ENCODE results near the gene TSHZ2.
A peak's percentile ranks its signal among the peaks of the same experiment; 100 is the strongest.

TSHZ2 gene

DNA sequence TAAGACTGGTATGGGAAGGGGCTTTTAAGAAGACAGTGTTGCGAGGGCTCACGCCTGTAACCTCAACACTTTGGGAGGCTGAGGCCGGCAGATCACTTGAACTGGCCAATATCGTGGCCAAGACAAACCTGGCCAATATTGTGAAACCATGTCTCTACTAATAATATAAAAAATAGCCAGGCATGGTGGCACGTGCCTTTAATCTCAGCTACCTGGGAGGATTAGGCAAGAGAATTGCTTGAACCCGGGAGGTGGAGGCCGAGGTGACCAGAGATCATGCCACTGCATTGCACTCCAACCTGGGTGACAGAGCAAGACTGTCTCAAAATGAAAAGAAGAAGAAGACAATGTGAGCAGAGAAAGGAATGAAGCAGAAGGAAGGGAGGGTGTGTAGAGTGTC is 242.2 kb downstream of the TSHZ2 start:
- DNase-seq = no peak

DNA sequence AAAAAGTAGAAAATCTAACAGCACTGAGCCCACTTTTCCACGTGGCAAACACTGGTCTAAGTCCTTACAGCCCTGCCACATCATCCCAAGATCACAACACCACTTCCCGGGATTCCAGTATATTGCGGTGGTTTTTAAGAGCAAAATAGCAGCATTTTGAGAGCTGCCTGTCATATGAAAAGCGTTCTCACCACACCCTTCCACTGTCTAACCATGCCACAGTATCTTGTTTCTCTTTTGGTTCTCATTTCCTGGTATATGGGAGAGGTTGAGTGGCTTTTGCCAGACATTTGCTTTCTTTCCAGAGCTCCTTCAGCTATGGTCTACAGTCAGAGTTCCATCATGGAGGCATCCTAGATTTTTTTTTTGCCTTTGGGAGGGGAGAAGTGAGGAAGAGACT is 243.0 kb downstream of the TSHZ2 start:
- no peak for DNase-seq

DNA sequence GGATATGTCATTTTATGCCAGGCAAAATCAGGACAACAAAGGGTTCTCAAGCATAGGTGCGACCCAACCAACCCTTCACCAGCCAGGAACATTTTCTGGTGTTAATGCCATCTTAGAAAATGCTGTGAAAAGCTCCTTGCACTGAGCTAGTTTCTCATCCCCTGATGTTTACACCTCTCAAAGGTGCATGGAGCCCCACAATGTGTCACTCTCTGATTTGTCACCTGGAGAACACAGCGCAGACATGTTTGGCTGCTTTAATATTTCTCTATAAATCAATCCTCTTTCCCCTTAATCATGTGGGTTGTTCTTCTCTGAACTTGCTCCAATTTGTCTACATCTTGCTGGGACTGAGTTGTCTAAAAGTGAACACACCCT is 244.3 kb downstream of the TSHZ2 start:
- no peak for DNase-seq

DNA sequence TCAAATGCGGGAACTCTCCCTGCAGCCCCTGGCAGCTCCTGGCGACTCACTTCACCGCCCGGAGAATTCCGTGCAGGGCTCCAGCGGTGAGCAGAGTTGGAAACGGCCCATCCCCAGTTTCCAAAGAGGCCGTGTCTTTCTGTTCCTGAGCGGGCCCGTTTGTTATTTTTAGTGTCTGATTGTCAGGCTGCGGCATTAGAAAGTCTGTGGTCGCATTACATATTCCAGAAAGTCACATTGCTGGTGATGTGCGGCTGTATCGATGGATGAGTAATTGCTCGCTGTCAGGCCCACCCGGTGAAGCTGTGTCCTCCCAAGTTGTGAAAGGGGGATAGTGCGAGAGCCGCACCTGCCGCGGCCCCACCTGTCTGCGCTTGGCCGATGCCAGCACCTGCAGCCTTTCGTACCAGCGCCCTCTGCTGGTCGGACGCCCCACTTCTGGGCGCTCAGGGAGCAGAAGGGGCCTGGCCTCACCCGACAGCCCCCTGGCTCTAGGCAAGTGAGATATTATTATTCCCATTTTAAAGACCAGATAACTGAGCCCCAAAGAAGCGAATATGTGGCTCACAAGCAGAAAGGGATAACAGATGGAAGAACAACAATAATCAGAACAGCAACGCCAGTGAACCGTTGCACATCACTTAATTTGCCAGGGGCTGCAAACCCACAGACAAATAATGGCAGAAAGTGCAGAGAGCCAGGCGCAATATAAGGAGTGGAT is 244.9 kb downstream of the TSHZ2 start:
- peak; percentile 50 for DNase-seq

DNA sequence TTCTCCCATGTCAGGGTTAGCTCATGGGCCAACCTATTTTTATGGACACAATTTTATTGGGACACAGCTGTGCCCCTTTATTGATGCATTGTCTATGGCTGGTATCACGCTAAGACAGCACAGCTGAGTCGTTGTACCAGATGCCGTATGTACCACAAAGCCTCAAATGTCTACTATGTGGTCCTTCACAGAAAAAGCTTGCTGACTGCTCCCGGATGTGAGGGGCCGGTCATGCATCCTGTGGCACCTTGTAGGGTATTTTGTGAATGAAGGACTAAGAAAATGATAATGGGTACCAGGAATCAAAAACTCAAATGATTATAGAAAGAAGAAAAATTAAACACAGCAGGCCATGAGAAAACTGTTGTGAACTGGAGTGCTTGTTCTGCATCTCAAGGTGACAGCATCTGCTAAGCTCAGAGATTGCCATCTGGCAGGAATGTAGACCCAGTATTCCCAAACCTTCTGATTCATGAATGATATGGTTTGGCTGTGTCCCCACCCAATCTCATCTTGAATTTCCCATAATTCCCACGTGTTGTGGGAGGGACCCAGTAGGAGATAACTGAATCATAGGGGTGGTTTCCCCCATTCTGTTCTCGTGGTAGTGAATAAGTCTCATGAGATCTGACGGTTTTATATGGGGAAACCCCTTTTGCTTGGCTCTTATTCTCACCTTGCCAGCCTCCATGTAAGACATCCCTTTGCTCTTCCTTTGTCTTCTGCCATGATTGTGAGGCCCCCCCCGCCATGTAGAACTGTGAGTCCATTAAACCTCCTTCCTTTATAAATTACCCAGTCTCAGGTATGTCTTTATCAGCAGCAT is 248.5 kb downstream of the TSHZ2 start:
- no peak for DNase-seq

DNA sequence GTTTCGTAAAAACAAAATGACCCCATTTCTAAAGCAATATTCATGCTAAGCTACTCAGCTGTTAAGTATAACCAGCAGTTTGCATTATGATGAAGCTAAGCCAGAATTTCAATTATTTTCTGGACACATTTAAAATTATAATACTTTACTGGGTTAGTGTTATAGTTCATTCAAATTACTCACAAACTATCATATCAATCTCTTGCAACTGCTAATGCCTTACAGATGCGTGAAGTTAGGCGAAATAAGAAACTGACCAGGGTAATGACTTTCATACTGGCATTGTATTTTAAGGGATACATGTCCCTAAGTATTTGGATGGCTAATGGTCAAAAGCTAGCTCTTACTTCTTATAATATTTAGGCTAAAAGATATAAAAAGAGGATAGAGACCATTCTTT is 249.6 kb downstream of the TSHZ2 start:
- DNase-seq = no peak

DNA sequence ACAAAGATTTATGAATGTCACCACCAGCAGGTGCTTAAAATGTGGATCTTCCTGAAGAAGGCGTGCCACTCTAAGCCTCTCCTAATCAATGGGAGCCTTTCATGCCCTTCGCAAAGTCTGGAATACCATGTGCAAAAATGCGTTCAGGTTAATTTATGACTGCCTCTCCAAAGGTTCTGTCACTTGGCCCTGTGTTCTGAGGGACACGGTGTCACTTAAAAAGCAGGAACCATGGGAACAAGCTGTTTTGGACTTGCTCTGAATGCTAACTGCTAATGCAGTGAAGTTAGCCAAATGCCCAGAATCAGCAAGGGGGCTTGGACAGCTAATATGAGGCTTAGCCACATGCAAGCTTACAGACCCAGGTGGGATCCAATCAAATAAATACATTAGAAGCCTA is 250.3 kb downstream of the TSHZ2 start:
- no peak for DNase-seq

DNA sequence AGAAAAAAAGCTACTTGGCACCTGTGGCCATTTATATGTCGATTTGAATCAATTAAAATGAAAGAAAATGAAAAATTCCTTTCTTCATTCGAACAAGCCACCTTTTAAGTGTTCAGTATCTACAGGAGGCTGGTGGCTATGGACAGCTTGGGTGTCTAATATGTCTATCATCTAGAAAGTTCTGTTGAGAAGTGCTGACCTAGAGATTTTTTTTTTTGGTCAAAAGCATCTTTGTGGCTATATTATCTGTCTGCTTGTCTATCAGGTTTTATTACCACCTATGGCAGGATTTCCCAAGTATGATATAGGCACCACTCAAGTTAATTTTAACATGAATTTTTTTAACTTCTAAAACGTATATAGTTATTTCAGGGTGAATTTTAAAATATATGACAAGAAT is 250.8 kb downstream of the TSHZ2 start:
- DNase-seq = no peak

DNA sequence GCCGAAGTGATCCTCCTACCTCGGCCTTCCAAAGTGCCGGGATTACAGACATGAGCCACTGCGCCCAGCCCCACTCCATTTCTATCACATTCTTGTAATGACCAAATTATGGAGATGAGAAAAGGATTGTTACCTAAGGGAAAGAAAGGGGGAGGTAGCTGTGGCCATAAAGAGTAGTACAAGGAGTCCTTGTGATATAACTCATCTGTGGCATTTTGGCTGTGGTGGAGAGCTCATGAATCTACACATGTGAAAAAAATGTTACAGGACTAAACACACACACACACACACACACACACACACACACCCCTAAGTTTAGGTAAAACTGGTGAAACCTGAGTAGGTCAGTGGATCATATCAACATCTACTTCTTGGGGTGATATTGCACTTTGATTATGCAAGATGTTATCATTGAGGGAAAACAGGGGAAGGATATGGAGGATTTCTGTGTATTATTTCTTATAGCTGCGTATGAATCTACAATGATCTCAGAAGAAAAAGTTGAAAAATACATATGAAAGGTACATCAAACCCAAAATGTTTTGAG is 251.5 kb downstream of the TSHZ2 start:
- DNase-seq = no peak

DNA sequence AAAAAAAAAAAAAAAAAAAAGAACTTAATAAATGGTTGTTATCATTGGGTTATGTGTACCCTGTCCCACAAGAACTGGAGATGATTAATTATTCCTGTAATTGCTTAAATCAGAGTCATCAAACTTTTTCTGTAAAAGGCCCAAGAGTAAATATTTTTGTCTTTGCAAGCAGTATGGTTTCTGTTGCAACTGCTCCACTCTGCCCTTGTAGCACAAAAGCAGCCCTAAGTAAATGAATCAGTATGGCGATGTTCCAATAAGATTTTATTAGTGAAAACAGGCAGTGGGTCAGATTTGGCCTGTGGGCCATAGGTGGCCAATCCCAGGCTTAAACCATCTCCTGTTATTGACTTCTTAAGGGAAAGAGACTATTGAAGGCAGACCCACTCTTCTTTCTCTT is 252.7 kb downstream of the TSHZ2 start:
- DNase-seq = no peak

DNA sequence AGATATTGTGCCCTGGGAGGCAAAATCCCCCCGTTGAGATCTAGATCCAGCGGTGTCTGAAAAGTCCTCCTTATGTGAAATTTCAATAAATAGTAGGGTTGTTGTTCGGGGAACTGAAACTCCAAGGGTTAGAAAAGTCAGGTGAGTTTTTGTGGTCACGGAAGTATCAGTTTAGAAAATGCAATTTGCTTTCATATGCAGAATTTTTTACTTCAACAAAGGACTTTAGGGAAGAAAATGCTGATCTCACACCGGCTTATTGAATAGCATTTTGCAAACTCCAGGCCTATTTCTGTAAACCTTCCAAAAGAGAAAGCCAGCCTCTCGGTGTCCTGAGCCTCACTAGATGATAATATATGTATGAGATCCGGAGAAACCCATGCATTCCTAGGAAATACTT is 254.7 kb downstream of the TSHZ2 start:
- DNase-seq = no peak

DNA sequence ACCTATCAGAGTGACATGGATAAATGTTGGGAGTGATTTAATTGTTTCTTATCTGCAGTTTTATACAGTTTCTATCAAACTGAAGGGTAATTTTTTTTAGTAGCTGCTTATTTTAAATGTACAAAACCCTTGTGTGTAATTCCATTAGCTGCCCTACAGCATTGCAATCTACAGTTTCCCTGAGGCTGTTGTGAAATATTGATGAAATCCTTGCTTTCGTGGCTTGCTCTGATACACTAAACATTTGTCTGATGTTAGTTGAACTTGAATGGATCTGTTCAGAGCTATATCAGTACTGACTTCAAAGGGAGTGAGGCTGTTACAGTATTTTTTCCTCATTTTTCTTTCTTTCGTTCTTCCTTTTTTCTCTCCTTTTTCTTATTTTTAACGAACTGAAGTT is 255.4 kb downstream of the TSHZ2 start:
- no peak for DNase-seq

DNA sequence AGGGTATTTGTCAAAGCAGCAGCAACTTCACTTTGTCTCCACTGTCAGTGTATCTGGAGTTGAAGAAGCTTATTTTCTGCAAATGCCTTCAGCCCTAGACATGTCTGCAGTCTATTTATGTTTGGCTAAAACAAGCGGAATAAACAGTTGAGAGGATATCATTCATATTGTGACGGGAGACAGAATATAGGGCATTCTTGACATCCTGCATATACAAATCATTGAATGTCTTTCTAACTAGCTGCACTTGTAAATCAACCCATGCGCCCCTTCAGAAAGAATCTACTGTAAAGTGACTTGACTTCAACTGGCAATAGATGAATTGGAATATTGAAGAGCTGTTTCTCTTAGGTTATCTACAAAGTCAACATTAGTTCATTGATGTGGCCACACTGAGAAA is 258.9 kb downstream of the TSHZ2 start:
- no peak for DNase-seq

DNA sequence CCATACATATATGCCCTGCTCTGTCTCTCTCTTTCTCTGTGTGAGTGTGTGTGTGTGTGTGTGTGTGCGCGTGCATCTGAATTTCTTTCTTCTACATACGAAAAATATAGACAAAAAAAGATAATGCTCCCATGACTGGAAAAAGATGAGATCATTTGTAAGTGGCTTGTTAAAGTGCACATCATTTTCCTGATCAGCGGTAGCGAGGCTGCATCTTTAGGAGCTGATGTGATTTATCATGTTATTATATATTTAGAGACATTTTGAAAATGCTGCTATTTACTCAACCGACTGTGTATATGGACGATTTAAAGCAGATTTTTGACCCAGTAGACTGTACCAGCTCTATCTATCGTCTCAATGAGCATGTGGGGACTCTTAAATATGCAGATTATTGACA is 265.3 kb downstream of the TSHZ2 start:
- no peak for DNase-seq

DNA sequence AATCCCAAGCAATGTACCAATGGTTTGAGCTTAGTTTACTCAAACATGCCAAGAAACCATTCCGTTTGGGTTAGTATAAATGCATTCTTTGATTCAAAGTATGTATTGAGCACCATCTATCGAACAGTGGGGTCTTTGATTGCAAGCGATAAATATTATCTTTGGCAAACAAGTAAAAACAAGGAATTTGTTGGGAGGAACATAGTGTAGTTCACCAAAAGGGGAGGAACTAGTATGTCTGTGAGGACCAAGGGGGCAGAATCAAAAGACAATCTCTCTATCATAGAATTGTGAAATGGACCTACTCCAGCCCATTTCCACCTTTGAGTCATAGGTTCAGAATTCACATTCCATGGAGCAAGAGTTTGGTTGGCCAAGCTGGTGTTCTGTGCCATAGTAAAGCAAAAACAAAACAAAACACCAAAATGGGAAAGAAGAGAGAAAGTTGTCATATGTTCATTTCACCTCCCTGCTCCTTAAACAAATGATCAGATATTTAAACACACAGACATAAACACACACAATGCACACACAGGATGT is 266.0 kb downstream of the TSHZ2 start:
- DNase-seq = no peak

DNA sequence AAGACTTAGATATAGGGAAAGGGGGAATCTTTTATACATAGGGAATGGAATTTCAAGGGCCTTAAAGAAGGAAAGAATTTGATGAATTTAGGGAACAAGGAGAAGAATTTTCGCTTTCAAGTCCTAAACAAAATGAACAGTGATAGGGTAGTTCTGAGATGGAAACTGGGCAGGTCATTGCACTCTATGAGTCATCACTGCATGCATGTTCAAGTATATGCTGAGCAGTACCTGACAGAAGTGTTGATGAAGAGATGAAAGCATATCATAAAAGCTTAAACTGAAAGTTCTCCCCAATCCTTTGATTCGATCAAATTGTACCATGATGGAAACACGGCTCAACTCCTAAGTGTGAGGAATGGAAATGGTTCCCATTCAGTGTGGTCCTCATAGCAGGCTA is 271.0 kb downstream of the TSHZ2 start:
- DNase-seq = no peak

DNA sequence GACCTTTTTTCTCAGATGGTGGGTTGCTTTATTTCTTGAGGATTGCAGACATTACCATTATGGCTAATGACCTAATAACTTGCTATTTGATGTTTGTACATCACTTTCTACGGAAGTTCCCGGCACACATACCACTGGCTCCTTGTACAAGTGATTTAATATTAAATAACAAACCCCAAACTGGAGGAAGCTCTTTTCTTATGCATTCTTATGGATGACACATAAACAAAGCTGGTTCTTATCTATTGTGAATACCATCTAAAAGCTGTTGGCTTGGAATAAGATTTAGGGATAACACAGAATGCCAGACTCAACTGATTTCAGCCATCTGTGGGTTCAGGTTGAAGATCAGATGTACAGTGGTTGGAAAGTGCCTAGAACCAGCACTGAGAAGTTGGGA is 272.6 kb downstream of the TSHZ2 start:
- DNase-seq = no peak

DNA sequence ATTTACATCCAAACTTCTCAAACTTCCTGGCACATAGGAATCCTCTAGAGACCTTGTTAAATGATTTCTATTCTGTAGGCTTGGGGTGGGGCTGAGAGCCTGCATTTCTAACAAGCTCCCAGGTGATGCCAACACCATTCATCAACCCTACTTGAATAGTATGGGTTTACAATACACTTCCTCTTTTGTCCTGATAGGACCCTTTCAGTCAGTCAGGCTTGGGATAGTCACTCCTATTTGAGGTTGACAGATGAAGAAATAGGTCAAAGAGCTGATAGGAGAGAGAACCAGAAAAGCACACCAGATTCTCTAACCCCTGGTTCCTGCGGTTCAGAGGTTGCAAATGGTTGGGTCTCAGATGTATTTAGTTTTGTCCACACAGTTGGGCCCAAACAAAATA is 273.4 kb downstream of the TSHZ2 start:
- no peak for DNase-seq

DNA sequence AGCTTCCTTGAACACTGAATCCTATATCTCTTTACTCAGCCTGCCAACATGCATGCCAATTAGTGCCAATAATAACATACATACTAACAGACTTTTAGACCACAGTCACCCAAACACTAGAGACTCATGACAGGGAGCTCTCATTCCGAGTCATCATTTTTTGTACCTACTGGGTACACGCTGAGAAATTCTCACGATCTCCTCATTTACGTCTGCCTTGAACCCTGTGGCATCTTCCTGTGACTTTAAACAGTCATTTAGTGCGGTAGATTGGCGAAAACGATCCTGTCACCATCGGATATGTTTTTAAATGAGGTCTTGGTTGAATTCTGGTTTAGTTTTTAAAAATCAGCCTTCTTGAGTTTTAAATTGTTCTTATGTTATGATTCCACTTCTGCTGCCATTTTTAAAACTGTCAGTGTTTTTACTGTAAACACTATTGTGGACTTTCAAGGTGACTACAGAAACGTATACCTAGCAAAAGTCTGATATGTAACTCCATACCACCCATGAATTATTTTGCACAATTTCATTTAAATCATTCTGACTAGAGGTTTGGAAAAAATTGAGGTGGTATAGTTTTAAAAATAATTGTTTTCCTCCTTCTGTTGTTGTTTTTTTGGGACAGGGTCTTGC is 275.4 kb downstream of the TSHZ2 start:
- DNase-seq = no peak

DNA sequence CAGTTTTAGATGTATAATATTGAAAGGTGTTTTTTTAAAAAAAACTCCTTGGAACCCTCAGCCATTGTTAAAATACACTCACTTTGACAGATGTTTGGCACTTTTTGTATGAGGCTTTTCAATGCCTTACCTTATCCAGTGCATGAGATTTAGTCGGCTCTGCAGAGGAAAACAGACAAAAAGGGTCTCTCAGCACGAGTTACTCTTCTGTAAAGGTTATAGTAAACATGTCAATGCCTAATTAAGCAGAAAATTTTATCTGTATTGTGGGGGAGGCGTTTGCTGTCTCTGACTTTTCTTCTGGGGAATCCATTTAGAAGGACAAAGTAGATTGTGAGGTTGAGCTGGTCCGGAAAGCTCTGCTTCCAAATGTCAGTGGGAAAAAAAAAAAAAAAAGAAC is 278.3 kb downstream of the TSHZ2 start:
- DNase-seq = no peak

DNA sequence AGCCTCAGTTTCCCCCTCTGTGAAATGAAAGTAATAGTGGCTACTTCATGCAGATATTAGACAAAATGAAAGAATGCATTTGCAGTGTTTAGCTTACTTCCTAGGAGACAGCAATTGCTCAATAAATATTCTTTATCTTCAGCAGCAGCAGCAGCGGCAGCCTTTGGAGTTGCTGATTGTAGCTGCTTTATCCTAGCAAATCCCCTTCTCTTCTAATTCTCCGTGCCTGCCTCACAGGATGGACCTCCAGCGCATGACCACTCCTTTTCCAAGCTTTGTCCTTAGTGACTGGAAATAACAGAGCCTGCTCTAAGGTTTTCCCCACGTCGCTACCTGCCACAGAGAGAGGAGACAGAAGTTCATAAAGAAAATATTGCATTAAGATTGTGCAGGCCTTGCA is 279.8 kb downstream of the TSHZ2 start:
- no peak for DNase-seq

DNA sequence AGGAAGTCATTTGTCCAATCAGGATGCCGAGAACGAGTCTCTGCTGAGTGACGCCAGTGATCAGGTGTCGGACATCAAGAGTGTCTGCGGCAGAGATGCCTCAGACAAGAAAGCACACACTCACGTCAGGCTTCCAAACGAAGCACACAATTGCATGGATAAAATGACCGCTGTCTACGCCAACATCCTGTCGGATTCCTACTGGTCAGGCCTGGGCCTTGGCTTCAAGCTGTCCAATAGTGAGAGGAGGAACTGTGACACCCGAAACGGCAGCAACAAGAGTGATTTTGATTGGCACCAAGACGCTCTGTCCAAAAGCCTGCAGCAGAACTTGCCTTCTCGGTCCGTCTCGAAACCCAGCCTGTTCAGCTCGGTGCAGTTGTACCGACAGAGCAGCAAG is 281.5 kb downstream of the TSHZ2 start:
- DNase-seq = no peak

DNA sequence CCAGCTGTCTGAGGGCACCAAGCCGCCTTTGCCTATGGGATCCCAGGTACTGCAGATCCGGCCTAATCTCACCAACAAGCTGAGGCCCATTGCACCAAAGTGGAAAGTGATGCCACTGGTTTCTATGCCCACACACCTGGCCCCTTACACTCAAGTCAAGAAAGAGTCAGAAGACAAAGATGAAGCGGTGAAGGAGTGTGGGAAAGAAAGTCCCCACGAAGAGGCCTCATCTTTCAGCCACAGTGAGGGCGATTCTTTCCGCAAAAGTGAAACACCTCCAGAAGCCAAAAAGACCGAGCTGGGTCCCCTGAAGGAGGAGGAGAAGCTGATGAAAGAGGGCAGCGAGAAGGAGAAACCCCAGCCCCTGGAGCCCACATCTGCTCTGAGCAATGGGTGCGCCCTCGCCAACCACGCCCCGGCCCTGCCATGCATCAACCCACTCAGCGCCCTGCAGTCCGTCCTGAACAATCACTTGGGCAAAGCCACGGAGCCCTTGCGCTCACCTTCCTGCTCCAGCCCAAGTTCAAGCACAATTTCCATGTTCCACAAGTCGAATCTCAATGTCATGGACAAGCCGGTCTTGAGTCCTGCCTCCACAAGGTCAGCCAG is 283.0 kb downstream of the TSHZ2 start:
- no peak for DNase-seq

All from hematopoietic multipotent progenitor cell treated with erythropoietin and hydrocortisone succinate and interleukin-3 and kit ligand, for 8 days (in vitro differentiated cells).